HepG2 (cell line): ENCODE results near the gene ZC3H4. TPM values are rescaled to one million over a fixed set of nuclear protein-coding genes. Genes with fewer than 3 reads are reported as not detected.
A peak's percentile ranks its signal among the peaks of the same experiment; 100 is the strongest.

Experiments used
- DMAP1 ChIP-seq: IDR thresholded peaks from 2 replicates; pipeline ENCODE4 v1.6.1; 2016
- EED ChIP-seq: sonication (generic); formaldehyde crosslinking; IDR thresholded peaks from 2 replicates; pipeline ENCODE4 v1.5.0; 2020; ENCODE audit warnings: mild to moderate bottlenecking, missing genetic modification reagents
- ERF ChIP-seq: IDR thresholded peaks from 2 replicates; pipeline ENCODE4 v1.6.1; 2018; ENCODE audit warnings: missing biosample characterization, missing genetic modification reagents
- FOSL2 ChIP-seq: sonication (generic); formaldehyde crosslinking; IDR thresholded peaks from 2 replicates; pipeline ENCODE4 v1.4.0; 2020; ENCODE audit warnings: missing genetic modification reagents
- GATAD2A ChIP-seq: IDR thresholded peaks from 2 replicates; pipeline ENCODE4 v1.6.1; 2016
- HNRNPLL ChIP-seq: fragments of 200-400 bp; formaldehyde crosslinking; IDR thresholded peaks from 2 replicates; pipeline ENCODE4 v1.6.1; 2017; ENCODE audit warnings: mild to moderate bottlenecking, low read depth, low read length; ENCODE audit not compliant: poor library complexity, severe bottlenecking
- MED1 ChIP-seq: sonication (generic); formaldehyde crosslinking; IDR thresholded peaks from 2 replicates; pipeline ENCODE4 v1.4.0; 2020; ENCODE audit warnings: missing genetic modification reagents
- MXD4 ChIP-seq: IDR thresholded peaks from 2 replicates; pipeline ENCODE4 v1.6.1; 2016; ENCODE audit warnings: mild to moderate bottlenecking, missing biosample characterization, missing genetic modification reagents
- PHF21A ChIP-seq: sonication (generic); formaldehyde crosslinking; IDR thresholded peaks from 2 replicates; pipeline ENCODE4 v1.5.0; 2020; ENCODE audit warnings: mild to moderate bottlenecking, missing genetic modification reagents
- YEATS2 ChIP-seq: sonication (generic); formaldehyde crosslinking; IDR thresholded peaks from 2 replicates; pipeline ENCODE4 v1.4.0; 2020; ENCODE audit warnings: missing genetic modification reagents, borderline replicate concordance
- ZNF501 ChIP-seq: sonication (generic); formaldehyde crosslinking; IDR thresholded peaks from 2 replicates; pipeline ENCODE4 v1.5.1; 2020; ENCODE audit warnings: mild to moderate bottlenecking, moderate library complexity, missing genetic modification reagents
- ZNF83 ChIP-seq: sonication (generic); formaldehyde crosslinking; IDR thresholded peaks from 2 replicates; pipeline ENCODE4 v1.4.0; 2020; ENCODE audit warnings: missing genetic modification reagents, mild to moderate bottlenecking, borderline replicate concordance
- polyA plus RNA-seq, 8 experiments: library from polyadenylated mRNA; depleted of rRNA in 3 of 8; stranded (reverse) in 7 of 8; unstranded in 1 of 8; fragments of >200 nt; fragmentation: Illumina TruSeq in 4 of 8; extraction: Trizol in 4 of 8; gene quantifications; 2 replicates each; pipeline versions ENCODE4 v1.2.1 to v1.2.3, GENCODE V29; 2011 to 2016; ENCODE audit warnings: low read depth in 4 of 8, missing spikeins in 1 of 8, mixed read lengths in 1 of 8; ENCODE audit not compliant: insufficient read depth in 1 of 8
- total RNA-seq, 5 experiments: library from RNA; depleted of rRNA; stranded (reverse); fragments of >200 nt; fragmentation: Illumina TruSeq; extraction: Trizol; gene quantifications; 2 replicates each; pipeline ENCODE4 v1.2.3, GENCODE V29; 2016; ENCODE audit warnings: low read depth in 1 of 5
- TF ChIP-seq, protein P1 (sequence below): sonication (generic); formaldehyde crosslinking; IDR thresholded peaks from 2 replicates; pipeline ENCODE4 v1.9.0; 2022; ENCODE audit warnings: missing genetic modification reagents, mild to moderate bottlenecking, borderline replicate concordance
- TF ChIP-seq, protein P2 (sequence below): sonication (generic); formaldehyde crosslinking; IDR thresholded peaks from 2 replicates; pipeline ENCODE4 v1.9.0; 2021; ENCODE audit warnings: missing genetic modification reagents, mild to moderate bottlenecking, borderline replicate concordance
- TF ChIP-seq, protein P3 (sequence below): IDR thresholded peaks from 2 replicates; pipeline ENCODE4 v1.6.1; 2018; ENCODE audit warnings: missing genetic modification reagents, mild to moderate bottlenecking, missing compliant biosample characterization
- TF ChIP-seq, protein P4 (sequence below): sonication (generic); formaldehyde crosslinking; IDR thresholded peaks from 2 replicates; pipeline ENCODE4 v1.4.0; 2020; ENCODE audit warnings: missing genetic modification reagents, mild to moderate bottlenecking, borderline replicate concordance
- TF ChIP-seq, protein P5 (sequence below): fragments of 450-650 bp; IDR thresholded peaks from 2 replicates; pipeline ENCODE4 v1.6.1; 2017; ENCODE audit warnings: mild to moderate bottlenecking

The ZC3H4 gene
- total and polyA plus RNA-seq, 2 of the 13 experiments (the other 11 are each of a cell fraction or from before 2014, with no cell fraction given) = 1.8 to 10.7 TPM

DNA sequence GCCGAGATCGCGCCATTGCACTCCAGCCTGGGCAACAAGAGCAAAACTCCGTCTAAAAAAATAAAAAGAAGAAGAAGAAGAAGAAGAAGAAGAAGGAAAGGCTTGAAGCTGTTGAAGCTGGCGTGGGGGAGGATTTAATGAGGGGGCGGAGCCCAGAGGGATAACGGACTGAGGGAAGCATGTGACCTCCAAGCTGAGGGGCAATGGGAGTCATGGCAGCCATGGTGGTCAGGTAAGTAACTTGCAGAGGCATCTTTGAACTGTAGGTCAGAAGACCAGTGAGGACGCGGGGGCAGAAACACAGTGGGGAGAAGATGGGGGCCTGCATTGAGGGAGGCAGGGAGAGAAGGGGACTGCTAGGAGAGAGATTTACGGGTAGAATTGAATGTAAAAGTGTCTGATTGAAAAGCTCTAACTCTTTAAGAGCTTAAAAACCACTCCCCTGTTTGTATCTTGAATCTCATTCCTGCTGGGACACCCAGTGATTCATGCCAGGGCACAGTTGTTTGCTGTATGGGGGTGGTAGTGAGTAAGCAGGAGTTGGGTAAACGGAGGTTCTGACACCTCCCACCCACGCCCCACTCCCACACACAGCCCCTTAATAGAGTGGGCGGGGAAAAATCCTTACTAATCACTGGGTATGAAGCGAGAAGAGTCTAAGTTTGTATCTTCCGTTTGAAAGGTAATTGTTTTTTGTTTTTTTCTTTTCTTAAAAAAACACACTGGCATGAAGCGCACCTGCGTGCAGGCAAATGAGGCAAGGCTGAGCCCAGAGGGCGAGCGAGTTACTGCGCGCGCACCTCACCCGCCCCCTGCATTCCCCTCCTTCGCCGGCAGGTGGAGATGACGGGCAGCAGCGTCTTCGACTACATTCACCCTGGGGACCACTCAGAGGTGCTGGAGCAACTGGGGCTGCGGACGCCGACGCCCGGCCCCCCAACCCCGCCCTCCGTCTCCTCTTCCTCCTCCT lies 78.2 kb downstream of the ZC3H4 start (continued):
- TF ChIP-seq, protein P1, sequence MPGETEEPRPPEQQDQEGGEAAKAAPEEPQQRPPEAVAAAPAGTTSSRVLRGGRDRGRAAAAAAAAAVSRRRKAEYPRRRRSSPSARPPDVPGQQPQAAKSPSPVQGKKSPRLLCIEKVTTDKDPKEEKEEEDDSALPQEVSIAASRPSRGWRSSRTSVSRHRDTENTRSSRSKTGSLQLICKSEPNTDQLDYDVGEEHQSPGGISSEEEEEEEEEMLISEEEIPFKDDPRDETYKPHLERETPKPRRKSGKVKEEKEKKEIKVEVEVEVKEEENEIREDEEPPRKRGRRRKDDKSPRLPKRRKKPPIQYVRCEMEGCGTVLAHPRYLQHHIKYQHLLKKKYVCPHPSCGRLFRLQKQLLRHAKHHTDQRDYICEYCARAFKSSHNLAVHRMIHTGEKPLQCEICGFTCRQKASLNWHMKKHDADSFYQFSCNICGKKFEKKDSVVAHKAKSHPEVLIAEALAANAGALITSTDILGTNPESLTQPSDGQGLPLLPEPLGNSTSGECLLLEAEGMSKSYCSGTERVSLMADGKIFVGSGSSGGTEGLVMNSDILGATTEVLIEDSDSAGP (CRISPR knock-in tag) = peak; percentile 66; the same call in 1 of the 2 replicates
- TF ChIP-seq GATAD2A (CRISPR knock-in tag) (peak; percentile 57; the same call in 1 of the 2 replicates), ZNF501 (CRISPR knock-in tag) (peak; percentile 82; the same call in 1 of the 2 replicates), YEATS2 (CRISPR knock-in tag) (peak; percentile 50; the same call in 1 of the 2 replicates), ZNF83 (CRISPR knock-in tag) (0 out of 2 replicates have a peak, but pooled peaks have one; percentile 72), EED (no peak), ERF (CRISPR knock-in tag) (no peak), DMAP1 (CRISPR knock-in tag) (0 out of 2 replicates have a peak, but pooled peaks have one; percentile 10), MXD4 (CRISPR knock-in tag) (no peak), MED1 (CRISPR knock-in tag) (peak; percentile 32; the same call in 1 of the 2 replicates), HNRNPLL (peak; percentile 63), FOSL2 (CRISPR knock-in tag) (peak; percentile 71), PHF21A (CRISPR knock-in tag) (peak; percentile 43; the same call in 1 of the 2 replicates)
- TF ChIP-seq, protein P2, sequence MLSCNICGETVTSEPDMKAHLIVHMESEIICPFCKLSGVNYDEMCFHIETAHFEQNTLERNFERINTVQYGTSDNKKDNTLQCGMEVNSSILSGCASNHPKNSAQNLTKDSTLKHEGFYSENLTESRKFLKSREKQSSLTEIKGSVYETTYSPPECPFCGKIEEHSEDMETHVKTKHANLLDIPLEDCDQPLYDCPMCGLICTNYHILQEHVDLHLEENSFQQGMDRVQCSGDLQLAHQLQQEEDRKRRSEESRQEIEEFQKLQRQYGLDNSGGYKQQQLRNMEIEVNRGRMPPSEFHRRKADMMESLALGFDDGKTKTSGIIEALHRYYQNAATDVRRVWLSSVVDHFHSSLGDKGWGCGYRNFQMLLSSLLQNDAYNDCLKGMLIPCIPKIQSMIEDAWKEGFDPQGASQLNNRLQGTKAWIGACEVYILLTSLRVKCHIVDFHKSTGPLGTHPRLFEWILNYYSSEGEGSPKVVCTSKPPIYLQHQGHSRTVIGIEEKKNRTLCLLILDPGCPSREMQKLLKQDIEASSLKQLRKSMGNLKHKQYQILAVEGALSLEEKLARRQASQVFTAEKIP = no peak
- TF ChIP-seq, protein P3, sequence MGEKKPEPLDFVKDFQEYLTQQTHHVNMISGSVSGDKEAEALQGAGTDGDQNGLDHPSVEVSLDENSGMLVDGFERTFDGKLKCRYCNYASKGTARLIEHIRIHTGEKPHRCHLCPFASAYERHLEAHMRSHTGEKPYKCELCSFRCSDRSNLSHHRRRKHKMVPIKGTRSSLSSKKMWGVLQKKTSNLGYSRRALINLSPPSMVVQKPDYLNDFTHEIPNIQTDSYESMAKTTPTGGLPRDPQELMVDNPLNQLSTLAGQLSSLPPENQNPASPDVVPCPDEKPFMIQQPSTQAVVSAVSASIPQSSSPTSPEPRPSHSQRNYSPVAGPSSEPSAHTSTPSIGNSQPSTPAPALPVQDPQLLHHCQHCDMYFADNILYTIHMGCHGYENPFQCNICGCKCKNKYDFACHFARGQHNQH = 0 out of 2 replicates have a peak, but pooled peaks have one; percentile 12
- TF ChIP-seq, protein P4, sequence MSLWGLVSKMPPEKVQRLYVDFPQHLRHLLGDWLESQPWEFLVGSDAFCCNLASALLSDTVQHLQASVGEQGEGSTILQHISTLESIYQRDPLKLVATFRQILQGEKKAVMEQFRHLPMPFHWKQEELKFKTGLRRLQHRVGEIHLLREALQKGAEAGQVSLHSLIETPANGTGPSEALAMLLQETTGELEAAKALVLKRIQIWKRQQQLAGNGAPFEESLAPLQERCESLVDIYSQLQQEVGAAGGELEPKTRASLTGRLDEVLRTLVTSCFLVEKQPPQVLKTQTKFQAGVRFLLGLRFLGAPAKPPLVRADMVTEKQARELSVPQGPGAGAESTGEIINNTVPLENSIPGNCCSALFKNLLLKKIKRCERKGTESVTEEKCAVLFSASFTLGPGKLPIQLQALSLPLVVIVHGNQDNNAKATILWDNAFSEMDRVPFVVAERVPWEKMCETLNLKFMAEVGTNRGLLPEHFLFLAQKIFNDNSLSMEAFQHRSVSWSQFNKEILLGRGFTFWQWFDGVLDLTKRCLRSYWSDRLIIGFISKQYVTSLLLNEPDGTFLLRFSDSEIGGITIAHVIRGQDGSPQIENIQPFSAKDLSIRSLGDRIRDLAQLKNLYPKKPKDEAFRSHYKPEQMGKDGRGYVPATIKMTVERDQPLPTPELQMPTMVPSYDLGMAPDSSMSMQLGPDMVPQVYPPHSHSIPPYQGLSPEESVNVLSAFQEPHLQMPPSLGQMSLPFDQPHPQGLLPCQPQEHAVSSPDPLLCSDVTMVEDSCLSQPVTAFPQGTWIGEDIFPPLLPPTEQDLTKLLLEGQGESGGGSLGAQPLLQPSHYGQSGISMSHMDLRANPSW = no peak
- TF ChIP-seq, protein P5, sequence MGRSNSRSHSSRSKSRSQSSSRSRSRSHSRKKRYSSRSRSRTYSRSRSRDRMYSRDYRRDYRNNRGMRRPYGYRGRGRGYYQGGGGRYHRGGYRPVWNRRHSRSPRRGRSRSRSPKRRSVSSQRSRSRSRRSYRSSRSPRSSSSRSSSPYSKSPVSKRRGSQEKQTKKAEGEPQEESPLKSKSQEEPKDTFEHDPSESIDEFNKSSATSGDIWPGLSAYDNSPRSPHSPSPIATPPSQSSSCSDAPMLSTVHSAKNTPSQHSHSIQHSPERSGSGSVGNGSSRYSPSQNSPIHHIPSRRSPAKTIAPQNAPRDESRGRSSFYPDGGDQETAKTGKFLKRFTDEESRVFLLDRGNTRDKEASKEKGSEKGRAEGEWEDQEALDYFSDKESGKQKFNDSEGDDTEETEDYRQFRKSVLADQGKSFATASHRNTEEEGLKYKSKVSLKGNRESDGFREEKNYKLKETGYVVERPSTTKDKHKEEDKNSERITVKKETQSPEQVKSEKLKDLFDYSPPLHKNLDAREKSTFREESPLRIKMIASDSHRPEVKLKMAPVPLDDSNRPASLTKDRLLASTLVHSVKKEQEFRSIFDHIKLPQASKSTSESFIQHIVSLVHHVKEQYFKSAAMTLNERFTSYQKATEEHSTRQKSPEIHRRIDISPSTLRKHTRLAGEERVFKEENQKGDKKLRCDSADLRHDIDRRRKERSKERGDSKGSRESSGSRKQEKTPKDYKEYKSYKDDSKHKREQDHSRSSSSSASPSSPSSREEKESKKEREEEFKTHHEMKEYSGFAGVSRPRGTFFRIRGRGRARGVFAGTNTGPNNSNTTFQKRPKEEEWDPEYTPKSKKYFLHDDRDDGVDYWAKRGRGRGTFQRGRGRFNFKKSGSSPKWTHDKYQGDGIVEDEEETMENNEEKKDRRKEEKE = no peak
